GM18505 (cell line): Measurements from ENCODE around the gene XIRP1.
A peak's percentile ranks its signal among the peaks of the same experiment; 100 is the strongest.

ENCODE experiments used
- ATAC-seq: cut with Tn5 transposase; IDR thresholded peaks from one replicate; pipeline ENCODE4 v1.9.1; 2021; ENCODE audit not compliant: unreplicated experiment
- POLR2A ChIP-seq: IDR thresholded peaks from 4 replicates; pipeline ENCODE4 v1.6.1; 2011; ENCODE audit warnings: borderline replicate concordance; ENCODE audit not compliant: insufficient read depth, insufficient read length; ENCODE audit errors: extremely low read depth

The XIRP1 gene

DNA sequence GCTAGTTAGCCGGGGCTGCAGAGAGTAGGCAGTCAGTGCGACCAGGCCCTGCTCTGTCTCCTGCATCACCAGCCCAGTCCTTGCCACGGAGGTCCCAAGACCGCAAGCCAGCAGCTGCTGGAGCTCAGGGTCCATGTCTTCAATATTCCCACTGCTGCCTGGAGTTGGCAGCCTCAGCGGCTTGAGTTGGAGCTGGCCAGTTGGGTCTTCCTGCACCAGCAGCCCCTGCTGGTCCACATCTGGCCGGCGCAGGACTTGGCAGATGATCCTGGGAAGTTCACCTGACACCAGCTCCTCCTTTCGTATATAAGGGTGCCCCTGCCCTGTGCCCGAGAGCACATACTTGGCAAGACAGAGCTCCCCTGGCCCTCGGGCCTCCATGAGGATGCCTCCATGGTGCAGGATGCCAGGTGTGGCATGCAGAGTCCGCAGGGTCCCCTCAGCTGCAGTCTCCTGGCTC, 5.7 kb downstream of the XIRP1 start:
- TF ChIP-seq POLR2A = no peak
- no peak for ATAC-seq

GRCh38 chr3:39185959-39186691, 6.3 kb downstream of the XIRP1 start:
- ATAC-seq = no peak
- TF ChIP-seq POLR2A = no peak

GRCh38 chr3:39185326-39185958, 7.0 kb downstream of the XIRP1 start:
- TF ChIP-seq POLR2A = no peak
- ATAC-seq = no peak

- ATAC-seq = no peak
- TF ChIP-seq POLR2A = no peak
These were observed 7.5 kb downstream of the XIRP1 start for GRCh38 chr3:39184968-39185285.

DNA sequence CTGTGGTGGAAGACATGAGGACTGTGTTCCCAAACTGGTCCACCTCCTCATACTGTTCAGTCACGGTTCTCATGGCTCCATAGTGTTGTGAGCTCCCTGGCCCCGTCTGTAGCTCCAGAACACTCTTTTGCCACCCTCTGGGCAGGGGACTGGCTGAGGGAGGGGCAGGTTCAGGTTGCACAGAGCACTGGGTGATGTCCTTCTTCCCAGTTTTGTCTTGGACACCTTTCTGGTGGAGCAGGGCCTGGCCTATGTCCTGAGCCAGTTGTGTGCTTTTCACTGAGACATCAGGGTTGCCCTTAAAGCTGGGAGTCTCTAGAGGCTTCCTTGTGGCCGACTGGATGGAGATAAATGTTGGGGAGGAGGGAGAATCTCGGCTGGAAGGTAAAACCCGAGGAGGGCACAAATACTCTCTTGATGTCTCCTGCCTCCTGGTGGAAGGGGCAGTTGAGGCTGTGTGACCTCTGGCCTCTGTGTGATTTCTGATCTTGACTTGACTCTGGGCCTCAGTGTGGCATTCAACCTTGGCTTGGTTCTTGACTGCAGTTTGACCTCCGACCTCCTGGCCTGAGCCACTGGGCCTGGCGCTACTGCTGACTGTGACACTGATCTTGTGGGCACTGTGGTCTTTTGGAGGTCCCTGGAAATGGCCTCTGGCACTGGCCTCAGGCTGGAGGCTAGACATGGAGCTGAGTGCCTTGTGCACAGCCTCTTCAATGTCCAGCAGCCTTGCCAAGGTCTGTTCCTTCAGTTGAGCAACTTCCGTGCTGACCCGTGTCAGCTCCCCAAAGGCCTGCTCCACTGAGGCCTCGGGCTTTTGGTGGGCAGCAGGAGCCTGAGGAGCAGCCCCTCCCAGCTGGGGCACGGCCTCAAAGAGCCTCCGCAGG, 8.1 kb downstream of the XIRP1 start:
- TF ChIP-seq POLR2A = no peak
- no peak for ATAC-seq

- no peak for ATAC-seq
- no peak for TF ChIP-seq POLR2A
These were observed 8.9 kb downstream of the XIRP1 start for GRCh38 chr3:39183211-39184080.

GRCh38 chr3:39181408-39182335, 10.7 kb downstream of the XIRP1 start:
- no peak for TF ChIP-seq POLR2A
- ATAC-seq = no peak

GRCh38 chr3:39180546-39181346, 11.6 kb downstream of the XIRP1 start:
- ATAC-seq = peak; percentile 90
- no peak for TF ChIP-seq POLR2A

- no peak for ATAC-seq
- TF ChIP-seq POLR2A = no peak
These were observed 12.2 kb downstream of the XIRP1 start for GRCh38 chr3:39180183-39180545.

DNA sequence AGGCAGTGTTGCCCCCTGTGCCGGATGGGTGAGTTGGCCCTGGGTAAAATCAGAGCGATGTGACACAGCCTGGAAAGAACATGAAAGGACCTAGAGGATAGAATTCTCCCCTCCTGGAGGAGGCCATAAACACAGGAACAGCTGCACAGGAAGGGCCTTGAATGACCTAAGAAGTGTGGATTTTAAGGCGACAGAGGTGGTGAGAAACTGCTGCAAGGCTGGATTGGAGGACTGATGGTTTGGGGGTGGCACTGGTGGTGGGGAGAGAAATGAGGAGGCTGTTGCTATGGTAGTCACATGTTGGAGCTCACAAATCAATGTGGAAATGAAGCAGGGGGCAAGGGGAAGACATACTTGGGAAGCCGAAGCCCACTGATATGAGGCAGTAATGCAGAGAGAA, 13.8 kb downstream of the XIRP1 start:
- no peak for TF ChIP-seq POLR2A
- no peak for ATAC-seq

DNA sequence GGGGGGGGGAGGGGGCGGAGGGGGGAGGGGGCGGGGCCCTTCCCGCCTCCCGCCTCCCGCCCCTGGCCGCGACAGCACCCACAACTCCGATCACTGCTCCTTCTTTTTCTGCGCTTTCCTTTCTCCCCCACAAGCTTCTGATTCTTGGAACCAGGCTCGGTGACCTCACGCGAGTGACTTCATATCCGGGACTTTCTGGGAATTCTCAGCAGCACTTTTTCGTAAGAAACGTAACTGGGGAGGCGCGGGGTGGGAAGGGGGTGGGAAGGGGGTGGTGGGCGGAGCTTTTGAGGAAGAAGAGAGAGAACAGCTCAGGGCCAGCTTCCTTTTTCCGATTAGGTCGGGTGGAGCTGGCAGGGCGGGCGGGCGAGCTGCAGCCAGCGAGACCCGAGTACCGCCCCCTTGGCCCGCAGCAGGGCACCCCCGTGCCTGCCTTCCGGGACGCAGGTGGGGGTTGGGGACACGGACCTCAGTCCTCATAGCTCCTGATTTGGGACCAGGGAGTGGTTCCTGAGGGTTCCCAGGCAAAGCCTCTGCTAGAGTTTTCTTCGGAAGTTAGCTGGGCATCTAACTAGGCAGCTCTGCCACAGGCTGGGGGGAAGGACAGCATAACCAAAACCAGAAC, 14.6 kb downstream of the XIRP1 start:
- peak; percentile 71 for TF ChIP-seq POLR2A
- peak; percentile 34 for ATAC-seq
